Gastroesophageal sphincter (tissue), 3 donors: Measurements from ENCODE around the gene RNF213.

Source experiments
- CTCF ChIP-seq, 4 experiments: fragments of 200-600 bp in 2 of 4; fragments of 450-650 bp in 2 of 4; sonication (generic) in 1 of 4; IDR thresholded peaks; one replicate each; pipeline ENCODE4 v1.5.1; 2017 to 2019; ENCODE audit warnings: antibody characterized with exemption in 4 of 4, mild to moderate bottlenecking in 2 of 4, moderate library complexity in 2 of 4
- EP300 ChIP-seq: sonication (generic); formaldehyde crosslinking; IDR thresholded peaks from one replicate; pipeline ENCODE4 v1.6.1; 2017; ENCODE audit warnings: antibody characterized with exemption, mild to moderate bottlenecking
- POLR2A ChIP-seq, 2 donors: fragments of 450-650 bp; IDR thresholded peaks; one replicate each; pipeline ENCODE4 v1.6.1; 2017; ENCODE audit warnings: antibody characterized with exemption in 2 of 2, mild to moderate bottlenecking in 2 of 2, moderate library complexity in 1 of 2
- POLR2AphosphoS5 ChIP-seq: sonication (generic); formaldehyde crosslinking; IDR thresholded peaks from one replicate; pipeline ENCODE4 v1.6.1; 2017; ENCODE audit warnings: antibody characterized with exemption

GRCh38 chr17:80233202-80233601 is 27.4 kb upstream of the RNF213 start:
- no peak for TF ChIP-seq POLR2A (IDR thresholded peaks at IDR 0.05)
- TF ChIP-seq CTCF (IDR thresholded peaks at IDR 0.05) = no peak
- TF ChIP-seq EP300 = no peak
- no peak for TF ChIP-seq POLR2AphosphoS5
